Choroid plexus epithelial cell (primary cell): ENCODE data around the gene PSEN1.

ENCODE experiments used
- DNase-seq: peaks from one replicate; pipeline ENCODE4 v3.0.0-alpha.2; 2010; ENCODE audit warnings: low read depth
- H3K4me3 ChIP-seq: 2 replicates; pipeline ENCODE4 v1.5.1; 2011; ENCODE audit warnings: low read depth, mild to moderate bottlenecking, control low read depth, low read length, moderate library complexity
- TF ChIP-seq, protein P1 (sequence below): conservative IDR thresholded peaks from 2 replicates; pipeline ENCODE4 v1.5.1; 2011; ENCODE audit warnings: low read depth, mild to moderate bottlenecking, control low read depth, inconsistent platforms, low read length, moderate library complexity

PSEN1 gene

DNA sequence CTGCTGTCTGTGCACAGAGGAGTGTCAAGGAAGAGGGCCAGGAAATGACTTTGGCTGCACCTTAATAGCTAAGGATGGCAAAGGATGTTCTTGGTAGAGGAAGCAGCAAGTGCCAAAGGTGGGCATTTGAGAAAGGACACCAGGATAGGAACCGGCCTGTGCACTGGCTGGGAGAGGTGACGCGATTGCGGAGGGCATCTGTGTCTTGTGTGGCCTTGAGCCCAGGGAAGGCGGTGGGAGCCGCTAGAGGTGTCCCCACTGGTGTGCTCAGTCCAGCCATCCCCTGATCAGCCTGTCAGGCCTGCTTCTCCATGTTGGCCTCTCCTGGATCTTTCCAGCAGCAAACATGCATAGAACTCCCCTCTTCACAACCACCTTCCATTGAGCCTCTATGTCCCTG, 131.2 kb downstream of the PSEN1 start:
- DNase-seq = no peak
- TF ChIP-seq, protein P1, sequence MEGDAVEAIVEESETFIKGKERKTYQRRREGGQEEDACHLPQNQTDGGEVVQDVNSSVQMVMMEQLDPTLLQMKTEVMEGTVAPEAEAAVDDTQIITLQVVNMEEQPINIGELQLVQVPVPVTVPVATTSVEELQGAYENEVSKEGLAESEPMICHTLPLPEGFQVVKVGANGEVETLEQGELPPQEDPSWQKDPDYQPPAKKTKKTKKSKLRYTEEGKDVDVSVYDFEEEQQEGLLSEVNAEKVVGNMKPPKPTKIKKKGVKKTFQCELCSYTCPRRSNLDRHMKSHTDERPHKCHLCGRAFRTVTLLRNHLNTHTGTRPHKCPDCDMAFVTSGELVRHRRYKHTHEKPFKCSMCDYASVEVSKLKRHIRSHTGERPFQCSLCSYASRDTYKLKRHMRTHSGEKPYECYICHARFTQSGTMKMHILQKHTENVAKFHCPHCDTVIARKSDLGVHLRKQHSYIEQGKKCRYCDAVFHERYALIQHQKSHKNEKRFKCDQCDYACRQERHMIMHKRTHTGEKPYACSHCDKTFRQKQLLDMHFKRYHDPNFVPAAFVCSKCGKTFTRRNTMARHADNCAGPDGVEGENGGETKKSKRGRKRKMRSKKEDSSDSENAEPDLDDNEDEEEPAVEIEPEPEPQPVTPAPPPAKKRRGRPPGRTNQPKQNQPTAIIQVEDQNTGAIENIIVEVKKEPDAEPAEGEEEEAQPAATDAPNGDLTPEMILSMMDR = no peak
- H3K4me3 ChIP-seq = no peak overlapping the region

GRCh38 chr14:73269729-73270531, 133.6 kb downstream of the PSEN1 start:
- peak; percentile 54 for DNase-seq
- no peak overlapping the region for H3K4me3 ChIP-seq

DNA sequence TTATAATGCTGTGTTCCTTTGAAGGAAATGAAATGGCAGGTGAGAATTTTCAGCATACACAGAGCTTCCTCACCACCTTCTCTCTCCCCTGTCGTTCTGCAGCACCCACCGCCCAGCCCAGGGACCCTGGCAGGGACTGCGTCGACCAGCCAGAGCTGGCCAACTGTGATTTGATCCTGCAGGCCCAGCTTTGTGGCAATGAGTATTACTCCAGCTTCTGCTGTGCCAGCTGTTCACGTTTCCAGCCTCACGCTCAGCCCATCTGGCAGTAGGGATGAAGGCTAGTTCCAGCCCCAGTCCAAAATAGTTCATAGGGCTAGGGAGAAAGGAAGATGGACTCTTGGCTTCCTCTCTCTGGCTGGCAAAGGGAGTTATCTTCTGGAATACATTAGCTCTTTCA, 136.1 kb downstream of the PSEN1 start:
- TF ChIP-seq, protein P1 = no peak
- DNase-seq = no peak
- no peak overlapping the region for H3K4me3 ChIP-seq

More at GRCh38 chr14:73269729-73270531, 133.6 kb downstream of the PSEN1 start:
- TF ChIP-seq, protein P1 = no peak
